SK-N-SH (cell line): ENCODE measurements around the gene MICALL1.

Source experiments
- CHD2 ChIP-seq: fragments of 150-350 bp; IDR thresholded peaks from 2 replicates; pipeline ENCODE4 v1.6.1; 2018; ENCODE audit warnings: low read length; ENCODE audit not compliant: partially characterized antibody
- EP300 ChIP-seq, 2 experiments: IDR thresholded peaks; 2 replicates each; pipeline versions ENCODE4 v1.4.0 to v1.6.1; 2012; ENCODE audit warnings: borderline replicate concordance in 1 of 2, low read depth in 1 of 2, low read length in 1 of 2
- EZH2phosphoT487 ChIP-seq: fragments of 200-600 bp; sonication (generic); IDR thresholded peaks from 2 replicates; pipeline ENCODE4 v1.6.1; 2017; ENCODE audit warnings: low read depth, mixed run types, mild to moderate bottlenecking, antibody characterized with exemption, moderate library complexity, borderline replicate concordance
- POLR2AphosphoS5 ChIP-seq: IDR thresholded peaks from 2 replicates; pipeline ENCODE4 v1.6.1; 2012; ENCODE audit warnings: low read depth, low read length
- YY1 ChIP-seq: IDR thresholded peaks from 2 replicates; pipeline ENCODE4 v1.4.0; 2012; ENCODE audit warnings: low read depth, mild to moderate bottlenecking
- TF ChIP-seq, protein P1 (sequence below): fragments of 200-600 bp; sonication (generic); IDR thresholded peaks from 2 replicates; pipeline ENCODE4 v1.6.1; 2017; ENCODE audit warnings: antibody characterized with exemption, mild to moderate bottlenecking, moderate library complexity

DNA sequence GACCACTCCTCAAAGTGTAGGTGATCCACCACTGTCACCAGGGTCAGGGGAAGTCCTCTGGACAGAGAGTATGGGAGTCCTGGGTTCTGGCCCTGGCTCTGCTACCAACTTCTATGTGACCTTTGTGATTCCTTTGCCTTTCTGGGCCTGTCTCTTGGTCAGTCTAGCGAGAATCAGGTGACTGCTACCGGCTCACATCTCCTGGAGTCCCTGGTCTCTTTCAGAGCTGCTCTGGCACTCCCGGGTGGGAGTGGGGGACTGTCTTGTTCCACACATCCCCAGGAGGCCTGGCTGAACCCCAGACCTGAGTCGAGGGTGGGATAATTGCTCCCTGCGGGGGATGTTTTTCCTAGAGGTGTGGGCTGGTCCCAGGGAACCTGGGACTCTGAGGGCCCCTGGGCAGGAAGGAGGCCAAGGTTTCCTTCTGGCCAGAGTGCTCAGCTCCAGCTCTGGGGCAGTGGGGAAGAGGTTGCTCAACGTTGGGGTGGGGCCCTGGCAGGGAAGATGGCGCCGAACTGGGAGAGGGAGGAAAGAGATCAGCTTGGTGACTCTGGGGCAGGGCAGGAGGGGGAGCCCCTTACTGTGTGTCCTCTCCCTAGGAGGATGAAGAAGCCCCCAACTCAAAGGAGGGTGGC lies 76.2 kb downstream of the MICALL1 start:
- TF ChIP-seq EZH2phosphoT487 (no peak), POLR2AphosphoS5 (no peak), YY1 (no peak), EP300 (IDR thresholded peaks at IDR 0.05; ENCODE audit: borderline replicate concordance in 1 of 2, low read depth in 1 of 2, low read length in 1 of 2) (no peak), CHD2 (no peak)
- TF ChIP-seq, protein P1, sequence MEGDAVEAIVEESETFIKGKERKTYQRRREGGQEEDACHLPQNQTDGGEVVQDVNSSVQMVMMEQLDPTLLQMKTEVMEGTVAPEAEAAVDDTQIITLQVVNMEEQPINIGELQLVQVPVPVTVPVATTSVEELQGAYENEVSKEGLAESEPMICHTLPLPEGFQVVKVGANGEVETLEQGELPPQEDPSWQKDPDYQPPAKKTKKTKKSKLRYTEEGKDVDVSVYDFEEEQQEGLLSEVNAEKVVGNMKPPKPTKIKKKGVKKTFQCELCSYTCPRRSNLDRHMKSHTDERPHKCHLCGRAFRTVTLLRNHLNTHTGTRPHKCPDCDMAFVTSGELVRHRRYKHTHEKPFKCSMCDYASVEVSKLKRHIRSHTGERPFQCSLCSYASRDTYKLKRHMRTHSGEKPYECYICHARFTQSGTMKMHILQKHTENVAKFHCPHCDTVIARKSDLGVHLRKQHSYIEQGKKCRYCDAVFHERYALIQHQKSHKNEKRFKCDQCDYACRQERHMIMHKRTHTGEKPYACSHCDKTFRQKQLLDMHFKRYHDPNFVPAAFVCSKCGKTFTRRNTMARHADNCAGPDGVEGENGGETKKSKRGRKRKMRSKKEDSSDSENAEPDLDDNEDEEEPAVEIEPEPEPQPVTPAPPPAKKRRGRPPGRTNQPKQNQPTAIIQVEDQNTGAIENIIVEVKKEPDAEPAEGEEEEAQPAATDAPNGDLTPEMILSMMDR, result no peak
